Stimulated activated CD8-positive, alpha-beta memory T cell treated with anti-CD3 and anti-CD28 coated beads, Interleukin-15, amount 100 ng/mL, for 1 hour (primary cell): Measurements from ENCODE around the gene C1QTNF2.

ENCODE experiments used
- DNase-seq: peaks from one replicate; pipeline ENCODE4 v3.0.0-alpha.2; 2020; ENCODE audit warnings: low read depth

Gene C1QTNF2

DNA sequence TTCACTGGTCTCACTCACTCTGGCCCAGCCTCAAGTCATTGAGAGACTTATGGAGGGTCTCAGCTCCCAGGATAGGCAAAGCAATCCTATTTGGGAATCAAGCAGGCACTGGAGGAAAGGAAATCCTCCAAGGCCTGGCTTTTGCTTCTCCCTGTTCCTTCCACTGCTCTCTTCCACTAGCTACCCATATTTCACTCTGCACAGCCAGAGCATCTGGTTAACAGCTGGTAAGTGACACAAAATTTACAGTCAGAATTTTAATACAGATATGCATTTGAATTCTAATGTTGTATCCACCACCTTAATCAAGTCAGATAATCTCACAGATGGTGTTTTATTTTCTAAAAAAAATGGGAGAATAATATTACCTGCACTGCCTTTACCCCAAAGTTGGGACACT lies 868 bp upstream of the C1QTNF2 start:
- no peak for DNase-seq

DNA sequence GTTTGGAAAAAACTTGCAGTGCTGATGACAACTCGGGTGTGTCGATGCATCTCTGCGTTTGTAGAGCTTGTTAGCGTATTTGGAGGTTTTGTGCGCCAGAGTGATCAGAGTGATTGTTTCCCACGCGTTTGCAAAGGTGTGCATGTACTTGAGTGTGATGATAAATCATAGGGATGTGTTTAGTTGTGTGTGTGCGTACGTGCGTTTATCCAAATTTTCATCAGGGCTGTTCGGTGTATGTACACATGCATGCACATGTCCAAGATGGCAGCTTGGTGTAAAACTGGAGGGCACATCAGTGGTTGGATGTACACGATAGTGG lies 248 bp upstream of the C1QTNF2 start:
- no peak for DNase-seq

DNA sequence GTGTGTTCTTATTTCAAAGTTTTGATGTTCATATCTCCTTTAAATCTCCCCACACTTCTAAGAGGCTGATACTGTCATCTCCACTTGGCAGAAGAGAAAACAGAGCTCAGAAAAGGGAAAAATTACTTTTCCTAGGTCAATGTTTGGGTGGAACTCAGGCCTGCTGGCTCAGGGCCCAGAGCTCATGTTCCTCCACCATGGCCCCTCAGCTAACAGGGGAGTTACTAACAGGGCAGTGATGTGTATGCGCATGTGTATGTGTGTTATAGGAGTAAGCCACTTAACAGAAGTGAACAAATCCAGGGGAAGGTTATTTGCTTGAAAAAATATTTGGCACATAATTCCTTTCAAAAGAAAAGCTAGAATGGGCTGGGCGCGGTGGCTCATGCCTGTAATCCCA lies 2.5 kb downstream of the C1QTNF2 start:
- no peak for DNase-seq

DNA sequence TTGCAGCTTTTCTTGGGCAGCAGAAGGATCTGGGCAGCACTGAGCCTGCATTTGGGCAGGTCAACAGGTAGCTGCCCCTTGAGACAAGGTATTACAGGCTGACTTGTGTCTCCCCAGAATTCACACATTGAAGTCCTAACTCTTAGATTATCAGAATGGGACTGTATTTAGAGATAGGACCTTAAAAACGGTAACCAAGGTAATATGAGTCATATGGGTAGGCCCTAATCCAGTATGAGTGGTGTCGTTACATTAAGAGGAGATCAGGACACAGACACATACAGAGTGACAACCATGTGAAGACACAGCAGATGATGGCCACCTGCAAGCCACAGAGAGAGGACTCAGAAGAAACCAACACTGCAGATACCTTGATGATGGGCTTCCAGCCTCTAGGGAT lies 3.2 kb downstream of the C1QTNF2 start:
- DNase-seq: no peak

DNA sequence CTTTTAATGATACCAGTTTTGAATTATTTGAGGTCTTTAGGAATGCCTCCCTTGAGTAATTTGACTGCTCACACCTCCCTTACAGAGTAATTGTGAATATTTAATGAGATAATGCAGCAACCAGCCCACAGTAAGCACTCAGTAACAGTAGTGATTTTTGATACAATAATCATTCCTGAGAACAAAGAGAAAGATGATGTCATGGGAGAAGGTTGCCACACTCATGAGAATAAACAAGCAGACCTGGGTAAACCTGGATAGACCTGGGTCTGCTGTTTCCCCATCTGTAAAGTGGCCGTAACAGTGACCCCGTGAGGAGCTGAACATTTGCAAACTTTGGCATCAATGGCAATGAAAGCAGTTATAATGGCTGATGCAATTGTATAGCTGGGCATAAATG lies 4.2 kb downstream of the C1QTNF2 start:
- no peak for DNase-seq

DNA sequence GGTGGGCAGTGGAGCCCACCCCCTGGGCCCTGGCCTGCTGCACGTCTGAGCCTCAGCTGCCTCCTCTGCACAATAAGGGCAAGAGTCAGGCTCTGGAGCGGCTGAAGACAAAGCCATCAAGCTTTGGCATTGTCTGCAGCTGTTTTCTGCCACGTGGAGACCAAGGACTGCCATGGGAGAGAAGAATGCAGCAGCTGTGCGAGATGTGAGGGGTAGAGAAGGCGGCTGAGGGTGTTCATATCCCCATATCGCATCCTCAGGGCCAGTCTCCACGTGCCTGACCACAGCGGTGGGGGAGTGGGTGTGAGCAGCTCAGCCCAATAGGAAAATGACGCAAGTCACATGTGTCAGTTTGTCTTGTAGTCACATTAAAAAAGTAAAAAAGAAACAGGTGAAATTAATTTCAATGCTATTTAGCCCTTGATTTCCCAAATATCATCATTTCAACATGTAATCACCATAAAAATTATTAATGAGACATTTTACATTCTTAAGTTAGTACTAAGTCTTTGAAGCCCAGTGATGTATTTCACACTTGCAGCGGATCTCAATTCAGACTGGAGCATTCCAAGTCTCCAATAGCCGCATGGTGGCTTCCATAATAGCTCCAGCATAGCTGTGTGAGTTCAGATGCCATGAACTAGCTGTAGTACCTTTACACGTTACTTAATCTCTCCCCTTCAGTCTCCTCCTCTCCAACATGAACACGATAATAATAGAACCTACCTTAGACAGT lies 6.6 kb downstream of the C1QTNF2 start:
- DNase-seq: no peak

DNA sequence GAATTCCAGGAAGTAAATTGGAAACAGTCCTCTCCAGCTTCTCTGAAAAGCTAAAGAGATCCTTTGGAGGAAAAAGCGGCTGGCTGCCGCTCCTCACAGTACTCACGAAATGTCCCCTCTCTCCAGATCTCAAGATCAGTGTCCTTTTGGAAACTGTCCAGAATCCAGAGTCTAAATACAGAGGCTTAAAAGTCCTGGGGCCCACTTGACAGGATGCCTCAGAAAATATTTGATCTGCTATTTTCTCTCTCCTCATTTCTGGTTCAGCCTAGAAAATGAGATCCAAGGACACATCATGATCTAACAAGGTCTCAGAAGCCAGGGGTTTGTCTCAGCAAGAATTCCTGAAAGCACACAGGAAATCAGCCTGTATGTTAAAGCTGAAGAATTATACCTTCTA lies 7.2 kb downstream of the C1QTNF2 start:
- DNase-seq: no peak

DNA sequence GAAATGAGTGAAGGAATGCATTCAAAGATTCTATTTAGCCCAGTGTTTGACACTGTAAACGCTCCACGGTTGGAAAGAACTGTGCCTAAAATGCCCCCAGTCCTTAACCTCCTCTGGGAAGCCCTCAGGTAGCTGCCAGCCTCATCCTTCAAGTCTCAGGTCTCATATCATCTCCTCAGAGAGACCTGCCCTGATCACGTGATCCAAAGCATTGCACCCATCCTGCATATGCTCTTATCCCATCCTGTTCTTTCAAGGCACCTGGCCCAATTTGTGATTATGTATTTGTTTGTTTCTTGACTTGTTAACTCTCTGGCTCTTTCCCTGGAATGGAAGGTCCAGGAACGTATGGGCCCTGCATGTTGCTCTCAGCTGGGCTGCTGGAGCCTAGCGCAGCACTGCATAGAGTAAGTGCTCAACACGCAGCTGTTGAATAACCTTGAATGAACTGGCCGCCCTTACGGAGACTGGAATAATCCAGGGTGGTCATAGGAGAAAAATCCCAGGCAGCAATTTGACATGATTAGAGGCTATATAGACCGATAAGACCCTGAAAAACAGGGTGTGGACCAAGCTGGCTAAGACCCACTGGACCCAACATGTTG lies 8.7 kb downstream of the C1QTNF2 start:
- DNase-seq: no peak

DNA sequence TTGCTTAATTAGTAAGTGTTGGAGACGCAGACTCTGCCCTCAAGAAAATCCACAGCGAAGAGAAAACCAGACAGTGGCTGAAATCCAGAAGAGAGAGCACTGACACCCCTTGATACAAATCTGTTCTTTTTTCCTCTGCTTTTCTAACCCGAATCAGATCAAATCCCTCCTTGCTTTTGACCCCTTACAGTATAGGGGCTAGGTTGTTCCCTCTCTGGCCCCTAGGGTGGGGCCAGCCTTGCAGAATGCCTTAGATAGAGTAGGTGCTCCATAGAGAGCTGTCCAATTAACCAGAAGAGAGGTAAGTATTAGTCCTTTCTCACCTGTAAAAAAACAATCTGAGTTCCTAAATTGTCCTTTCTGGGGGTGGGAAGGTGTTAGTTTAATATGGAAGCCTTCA lies 10.1 kb downstream of the C1QTNF2 start:
- no peak for DNase-seq

DNA sequence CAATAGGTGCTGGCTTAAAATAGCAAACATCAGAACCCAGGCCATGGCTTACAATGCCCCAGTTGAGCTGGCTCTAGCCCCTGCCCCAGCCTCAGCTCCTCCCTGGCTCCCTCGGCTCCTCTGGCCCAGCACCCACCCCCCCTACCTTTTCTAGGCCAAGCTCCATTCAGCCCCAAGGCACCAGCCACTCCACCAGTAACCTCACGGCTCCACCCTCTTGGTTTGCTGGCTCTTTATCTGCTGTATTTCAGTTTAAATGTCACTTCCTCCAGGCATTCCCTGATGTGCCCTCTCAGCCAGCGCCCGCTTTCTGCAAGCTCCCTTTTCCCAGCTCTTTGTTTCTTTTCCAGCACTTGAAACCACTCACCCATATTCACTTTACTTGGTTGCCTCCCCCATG lies 10.6 kb downstream of the C1QTNF2 start:
- no peak for DNase-seq

DNA sequence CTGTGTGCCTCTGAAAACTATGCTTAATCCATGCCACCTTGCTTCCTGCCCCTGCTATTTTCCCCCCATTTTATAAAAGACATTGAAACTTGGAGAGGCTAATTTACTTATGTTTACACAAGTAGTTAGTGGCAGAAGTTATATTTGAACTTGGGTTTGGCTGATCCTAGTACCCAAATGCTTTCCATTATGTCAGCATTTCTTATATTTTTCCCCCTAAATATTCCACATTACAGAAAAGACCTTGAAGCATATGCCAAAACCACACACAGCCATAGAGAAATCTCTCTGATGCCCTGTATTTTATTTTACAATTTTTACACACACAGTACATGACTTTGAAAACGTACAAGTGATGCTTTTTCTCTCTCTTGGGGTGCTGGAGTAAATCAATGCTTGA lies 11.2 kb downstream of the C1QTNF2 start:
- DNase-seq: no peak

DNA sequence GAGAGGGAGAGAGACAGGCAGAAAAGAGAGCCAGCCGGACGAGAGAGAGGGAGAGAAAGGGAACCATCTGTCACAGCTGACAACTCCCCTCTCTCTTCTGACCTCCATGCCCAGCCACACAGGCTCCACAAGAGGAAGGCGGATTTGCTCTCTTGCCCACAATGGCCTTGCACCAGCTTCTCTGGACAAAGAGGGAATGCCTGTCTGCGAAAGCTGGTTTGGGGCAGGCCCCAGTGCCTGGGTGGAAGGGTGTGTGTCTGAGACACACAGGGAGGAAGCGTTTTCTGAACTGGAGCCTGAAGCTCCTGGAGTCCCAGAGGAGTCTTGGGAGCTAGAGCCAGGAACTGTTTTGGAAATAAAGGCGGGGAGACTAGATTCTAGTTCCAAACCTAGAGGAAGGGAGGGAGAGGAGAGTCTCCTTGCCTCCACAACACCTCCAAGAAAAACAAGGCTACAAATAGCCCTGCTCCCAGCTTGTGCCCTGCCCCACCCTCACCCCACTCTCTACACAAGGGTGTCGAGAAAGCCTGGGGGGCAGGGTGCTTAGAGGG lies 12.5 kb downstream of the C1QTNF2 start:
- DNase-seq: no peak

DNA sequence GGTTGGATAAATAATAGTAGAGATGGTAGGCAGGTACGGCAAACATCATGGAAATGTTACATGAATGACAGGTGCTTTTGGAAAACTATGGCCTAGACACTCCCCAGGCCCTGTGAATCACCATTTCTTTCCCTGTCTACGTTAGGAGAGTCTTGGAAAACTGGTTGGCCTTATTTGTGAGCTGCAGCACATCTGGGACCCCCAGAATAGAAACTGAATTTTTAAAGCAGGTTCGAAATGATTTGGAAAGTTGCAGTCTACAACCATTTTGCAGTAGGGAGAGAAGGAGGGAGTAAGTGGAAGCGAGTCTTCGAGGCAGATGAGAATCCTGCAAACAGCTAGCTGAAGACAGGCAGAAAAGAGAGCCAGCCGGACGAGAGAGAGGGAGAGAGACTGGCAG lies 13.0 kb downstream of the C1QTNF2 start:
- no peak for DNase-seq

DNA sequence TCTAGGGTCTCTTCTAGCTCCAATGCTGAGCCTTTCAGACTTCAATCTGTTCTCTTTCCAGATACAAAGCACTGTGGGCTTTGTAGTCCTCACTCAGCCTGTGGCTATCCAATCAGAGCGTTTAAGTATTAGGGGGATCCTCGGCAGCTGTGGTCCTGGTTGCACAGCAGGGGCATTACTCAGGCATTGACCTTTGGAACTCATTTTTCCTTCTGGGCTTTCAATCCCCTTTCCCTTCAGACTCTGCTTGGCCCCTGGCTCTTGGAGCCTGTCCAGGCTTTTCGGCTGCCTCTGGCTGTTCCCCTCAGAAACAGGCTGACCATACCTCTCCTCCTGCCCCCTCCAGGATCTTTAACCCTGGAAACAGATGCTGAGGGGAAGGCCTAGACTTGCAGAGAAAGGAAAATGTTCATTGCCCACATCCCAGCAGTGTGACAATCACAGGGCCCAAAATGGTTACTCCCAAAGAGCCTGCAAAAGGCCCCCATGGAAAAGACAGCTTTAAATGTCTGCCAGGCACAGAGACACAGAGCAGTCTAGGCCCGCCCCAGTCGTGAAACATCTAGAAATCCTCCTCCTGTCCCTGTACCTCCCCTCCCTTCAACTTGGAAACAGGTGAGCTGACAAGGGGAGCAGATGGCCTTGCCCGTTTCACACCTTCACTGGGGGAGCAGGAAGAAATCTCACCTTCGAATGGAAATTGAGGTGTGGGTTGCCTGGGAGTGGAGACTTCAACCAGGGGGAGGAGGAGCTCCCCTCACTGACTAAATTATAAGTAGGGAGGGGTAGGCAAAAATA lies 13.7 kb downstream of the C1QTNF2 start:
- DNase-seq: no peak

DNA sequence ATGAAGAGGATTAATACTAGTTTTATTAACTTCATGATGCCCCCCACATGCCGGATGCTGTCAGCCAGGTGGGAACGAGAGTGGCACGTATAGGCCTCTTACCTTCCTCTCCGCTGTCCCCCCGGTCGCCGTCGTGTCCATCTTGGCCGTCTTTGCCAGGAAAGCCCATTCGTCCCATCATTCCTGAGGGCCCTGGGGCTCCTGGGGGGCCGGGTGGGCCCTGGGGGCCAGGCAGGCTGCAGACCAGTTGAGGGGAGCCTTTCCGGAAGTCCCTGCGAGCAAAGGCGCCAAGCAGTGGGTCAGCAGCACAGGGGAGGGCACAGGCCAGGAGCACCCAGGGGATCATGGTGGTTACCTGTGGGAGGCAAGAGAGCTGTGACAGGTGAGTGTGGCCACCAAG lies 15.8 kb downstream of the C1QTNF2 start:
- no peak for DNase-seq

DNA sequence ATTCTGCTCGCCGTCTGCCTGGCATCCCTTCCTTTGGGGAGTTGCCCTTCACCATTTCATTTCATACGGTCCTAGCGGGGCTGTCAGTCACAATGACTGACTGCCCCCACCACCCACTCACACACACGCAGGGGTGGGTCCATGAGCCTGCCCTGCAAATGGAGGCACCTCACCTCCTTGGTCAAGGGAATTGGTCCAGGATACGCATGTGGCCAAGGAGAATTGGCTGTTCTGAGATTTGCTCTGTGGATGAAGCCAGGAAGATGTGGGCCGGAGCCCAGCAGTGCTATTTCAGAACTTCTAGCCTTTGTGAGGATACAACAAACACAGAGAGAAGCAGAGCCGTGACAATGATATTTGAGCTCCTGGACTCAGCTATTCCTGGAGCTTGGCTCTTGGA lies 17.0 kb downstream of the C1QTNF2 start:
- no peak for DNase-seq

DNA sequence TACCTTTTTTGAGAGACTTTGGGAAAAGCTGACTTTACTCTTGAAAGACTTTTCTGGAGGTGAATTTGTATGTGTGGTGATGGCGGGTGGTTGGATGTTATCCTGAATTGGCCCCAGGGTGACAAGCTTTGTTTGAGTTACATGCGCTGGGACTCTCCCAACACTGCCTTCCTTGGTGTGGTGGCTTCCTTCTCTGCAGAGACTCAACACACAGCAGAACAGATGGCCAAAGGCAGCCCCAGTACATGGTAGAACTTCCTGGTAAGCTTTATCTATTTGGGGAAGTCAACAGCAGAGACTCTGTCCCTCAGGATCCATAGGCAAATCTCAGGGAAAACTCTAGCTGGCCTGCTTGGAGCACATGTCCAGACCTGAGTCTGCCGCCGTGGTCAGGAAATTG lies 18.1 kb downstream of the C1QTNF2 start:
- no peak for DNase-seq

DNA sequence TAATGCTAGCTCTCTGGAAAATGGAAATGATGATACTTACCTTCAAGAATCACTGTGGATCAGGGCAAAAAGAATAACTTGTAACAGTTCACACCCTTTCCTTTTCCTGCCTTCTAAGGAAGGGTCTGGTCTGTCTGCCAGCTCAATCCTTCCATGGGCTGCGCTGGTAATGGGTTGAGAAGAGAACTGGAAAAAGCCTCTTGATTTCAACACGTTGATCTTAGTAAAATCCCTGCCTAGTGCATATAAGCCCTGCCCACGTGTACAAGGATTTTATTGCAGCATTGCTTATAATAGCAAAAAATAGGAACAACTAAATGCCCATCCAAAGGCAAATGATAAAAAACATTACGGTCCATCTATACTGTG lies 20.5 kb downstream of the C1QTNF2 start:
- DNase-seq: no peak

DNA sequence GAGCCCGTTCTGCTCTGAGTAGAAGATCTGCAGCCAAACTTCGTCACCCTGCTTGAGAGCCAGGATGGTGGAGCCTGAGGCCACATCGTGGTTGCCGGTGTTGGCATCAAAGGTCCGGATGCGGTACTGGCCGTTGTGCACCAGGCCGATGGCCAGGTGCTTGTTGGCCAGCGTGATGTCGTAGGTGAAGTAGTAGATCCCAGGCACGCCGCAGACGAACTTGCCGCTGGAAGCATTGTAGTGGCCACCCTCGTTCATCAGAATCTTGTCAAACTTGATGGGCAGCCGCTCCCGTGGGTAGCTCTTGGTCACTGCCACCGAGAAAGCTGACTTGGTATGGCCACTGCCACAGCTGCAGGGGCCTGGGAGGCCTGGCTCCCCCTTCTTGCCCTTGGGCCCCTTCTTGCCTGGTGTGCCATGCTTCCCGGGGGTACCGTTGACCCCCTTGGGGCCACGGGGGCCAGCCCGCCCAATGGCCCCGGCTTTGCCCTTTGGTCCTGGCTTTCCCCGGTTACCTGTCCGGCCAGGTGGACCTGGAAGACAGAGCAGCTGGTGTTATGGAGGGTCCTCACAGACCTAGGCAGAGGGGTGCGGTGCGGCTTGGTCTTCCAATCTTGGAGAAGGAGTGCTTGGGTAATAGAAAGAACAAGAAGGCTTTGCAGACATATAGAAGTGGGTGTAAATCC lies 21.0 kb downstream of the C1QTNF2 start:
- DNase-seq: no peak

DNA sequence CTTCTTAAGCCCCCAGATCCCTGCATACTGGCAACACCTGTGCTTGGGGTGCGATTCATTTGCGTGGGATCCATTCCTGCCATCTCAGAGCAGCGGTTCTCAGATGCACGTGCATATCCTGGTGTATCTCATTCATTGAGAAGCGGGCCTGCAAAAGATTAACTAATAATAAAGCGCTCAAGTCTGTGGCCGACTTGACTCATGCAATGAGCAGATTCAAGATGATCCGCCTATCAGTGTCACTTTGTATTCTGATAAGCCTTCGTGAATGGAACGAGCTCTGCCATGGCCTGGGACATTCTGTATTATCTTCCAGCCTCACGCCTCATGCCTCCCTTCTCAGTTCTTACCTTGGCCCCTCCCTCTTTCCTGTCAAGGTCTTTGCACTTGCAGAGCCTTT lies 22.3 kb downstream of the C1QTNF2 start:
- no peak for DNase-seq

DNA sequence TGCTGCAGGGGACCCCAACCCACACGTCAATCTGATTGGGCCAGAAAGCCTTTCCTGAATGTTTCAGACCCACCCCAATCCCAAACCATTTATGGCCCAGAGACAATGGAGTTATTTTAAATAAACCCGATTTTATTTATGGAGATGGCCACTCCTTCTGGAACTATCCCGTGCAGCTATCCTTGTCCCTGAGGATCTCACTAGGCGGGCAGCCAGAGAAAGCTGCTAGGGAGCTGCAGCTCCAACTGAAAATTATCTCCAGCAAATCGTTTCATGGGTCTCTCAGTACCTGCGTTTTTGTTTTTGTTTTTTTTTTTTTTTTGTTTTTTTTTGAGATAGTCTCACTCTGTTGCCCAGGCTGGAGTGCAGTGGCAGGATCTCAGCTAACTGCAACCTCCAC lies 23.0 kb downstream of the C1QTNF2 start:
- DNase-seq: no peak

DNA sequence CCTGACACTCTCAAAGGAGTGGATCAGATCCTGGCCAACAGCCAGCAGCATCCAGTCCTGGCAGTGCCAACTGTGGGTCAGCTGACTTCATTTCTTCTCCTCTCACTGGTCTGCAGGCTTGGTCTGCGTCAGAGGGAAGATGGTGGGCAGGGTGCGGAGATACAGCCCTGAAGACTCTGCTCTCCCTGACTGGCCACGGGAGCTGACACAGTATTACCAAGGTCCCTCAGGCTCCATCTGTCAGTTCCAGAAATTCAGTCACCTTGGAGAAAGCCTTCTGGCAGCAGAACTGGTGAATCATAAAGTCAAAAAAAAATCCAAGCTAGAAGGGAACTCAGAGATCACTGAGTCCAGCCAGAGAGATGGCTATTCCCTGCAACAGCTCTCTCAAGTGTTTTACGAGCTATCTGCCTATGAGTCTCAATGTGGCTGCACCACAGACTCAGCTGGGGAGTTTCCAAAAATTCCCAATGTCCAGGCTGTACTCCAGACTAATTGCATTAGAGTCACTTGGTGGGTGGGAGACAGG lies 27.9 kb downstream of the C1QTNF2 start:
- DNase-seq: no peak
